Measurements from ENCODE around the gene ZNF683.
A peak's percentile ranks its signal among the peaks of the same experiment; 100 is the strongest.

ZNF683 gene

DNA sequence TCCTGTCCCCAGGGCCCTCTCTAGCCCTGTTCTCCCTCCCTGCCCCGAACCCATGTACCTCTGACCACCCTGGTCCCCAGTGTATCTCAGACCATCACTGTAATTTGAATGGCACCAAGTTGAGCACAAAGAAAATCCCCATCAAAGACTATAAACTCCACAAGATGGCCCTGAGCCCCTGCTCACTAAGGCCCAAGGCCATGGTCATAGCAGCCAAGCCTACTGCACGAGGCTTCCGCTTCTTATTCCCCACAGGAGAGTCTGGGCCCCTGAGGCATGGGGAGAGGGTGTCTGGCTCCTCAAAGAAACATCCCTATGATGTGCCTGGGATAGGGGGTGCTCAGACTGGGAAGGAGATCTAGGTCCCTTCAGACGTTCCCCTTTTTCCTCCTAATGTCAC lies 4.5 kb downstream of the ZNF683 start:
- Histone ChIP-seq H3K27me3 (ENCODE audit: insufficient read depth, low read length) (no peaks in the 10 kb centered on the region), H3K27ac (ENCODE audit: low read depth, low read length) (no peak overlapping the region), H3K36me3 (ENCODE audit: insufficient read depth, low read length) (no peaks in the 10 kb centered on the region), H2AFZ (ENCODE audit: low read length, unreplicated experiment) (no peak overlapping the region), H3K4me1 (ENCODE audit: control insufficient read depth, insufficient read depth, low read length, unreplicated experiment) (peaks cover 6% of the 10 kb centered on the region), H3K79me2 (ENCODE audit: control insufficient read depth, insufficient read depth, low read length, unreplicated experiment) (no peaks in the 10 kb centered on the region), H3K4me3 (ENCODE audit: low read depth, low read length) (no peak overlapping the region)

DNA sequence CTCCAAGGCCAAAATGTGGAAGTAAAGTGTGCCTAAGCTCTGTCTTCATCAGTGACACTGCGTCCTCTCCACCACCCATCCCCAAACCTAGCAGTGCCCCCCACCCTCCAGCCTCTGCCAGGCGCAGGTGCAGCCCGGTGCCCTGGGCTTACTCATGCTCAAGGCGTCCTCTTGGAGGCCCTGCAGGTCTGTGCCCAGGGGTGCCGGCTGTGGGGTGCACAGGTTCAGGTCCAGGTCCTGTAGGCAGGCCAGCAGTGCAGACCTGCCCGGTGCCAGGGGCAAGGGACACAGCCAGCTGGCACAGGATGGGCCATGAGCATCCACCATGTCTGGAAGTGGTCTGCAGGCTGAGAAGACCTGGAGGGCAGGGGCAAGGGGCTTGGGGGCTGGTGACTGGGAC lies 5.1 kb downstream of the ZNF683 start:
- H3K79me2 ChIP-seq (ENCODE audit: control insufficient read depth, insufficient read depth, low read length, unreplicated experiment), result no peaks in the 10 kb centered on the region
- H3K4me3 ChIP-seq (ENCODE audit: low read depth, low read length), result no peak overlapping the region
- H3K27ac ChIP-seq (ENCODE audit: low read depth, low read length), result no peak overlapping the region
- H2AFZ ChIP-seq (ENCODE audit: low read length, unreplicated experiment), result no peak overlapping the region
- H3K36me3 ChIP-seq (ENCODE audit: insufficient read depth, low read length), result no peaks in the 10 kb centered on the region
- H3K4me1 ChIP-seq (ENCODE audit: control insufficient read depth, insufficient read depth, low read length, unreplicated experiment), result peaks cover 6% of the 10 kb centered on the region
- no peaks in the 10 kb centered on the region for H3K27me3 ChIP-seq (ENCODE audit: insufficient read depth, low read length)

DNA sequence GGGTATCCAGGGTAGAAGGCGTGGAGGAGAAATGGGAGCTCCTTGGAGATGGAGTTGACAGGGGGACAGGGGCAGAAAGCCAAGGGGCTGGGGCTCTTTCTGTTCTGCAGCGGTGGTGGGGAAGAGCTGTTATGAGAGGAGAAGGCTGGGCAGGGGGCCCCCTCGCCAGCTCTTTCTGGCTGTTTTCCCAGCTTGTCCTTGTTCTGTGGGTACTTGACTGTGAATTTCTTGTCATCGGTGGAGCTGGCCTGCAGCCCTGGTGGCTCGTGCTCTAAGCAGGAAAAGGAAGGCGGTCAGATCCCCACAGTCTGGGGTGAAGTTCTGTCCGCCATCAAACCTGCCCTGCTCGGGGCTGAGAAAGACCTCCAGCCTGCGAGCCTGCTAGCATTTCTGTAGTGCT lies 7.6 kb downstream of the ZNF683 start:
- Histone ChIP-seq H3K79me2 (ENCODE audit: control insufficient read depth, insufficient read depth, low read length, unreplicated experiment) (no peaks in the 10 kb centered on the region), H3K36me3 (ENCODE audit: insufficient read depth, low read length) (no peaks in the 10 kb centered on the region), H2AFZ (ENCODE audit: low read length, unreplicated experiment) (no peak overlapping the region), H3K27ac (ENCODE audit: low read depth, low read length) (no peak overlapping the region), H3K4me3 (ENCODE audit: low read depth, low read length) (no peak overlapping the region), H3K27me3 (ENCODE audit: insufficient read depth, low read length) (peaks cover 13% of the 10 kb centered on the region), H3K4me1 (ENCODE audit: control insufficient read depth, insufficient read depth, low read length, unreplicated experiment) (peaks cover 6% of the 10 kb centered on the region)

DNA sequence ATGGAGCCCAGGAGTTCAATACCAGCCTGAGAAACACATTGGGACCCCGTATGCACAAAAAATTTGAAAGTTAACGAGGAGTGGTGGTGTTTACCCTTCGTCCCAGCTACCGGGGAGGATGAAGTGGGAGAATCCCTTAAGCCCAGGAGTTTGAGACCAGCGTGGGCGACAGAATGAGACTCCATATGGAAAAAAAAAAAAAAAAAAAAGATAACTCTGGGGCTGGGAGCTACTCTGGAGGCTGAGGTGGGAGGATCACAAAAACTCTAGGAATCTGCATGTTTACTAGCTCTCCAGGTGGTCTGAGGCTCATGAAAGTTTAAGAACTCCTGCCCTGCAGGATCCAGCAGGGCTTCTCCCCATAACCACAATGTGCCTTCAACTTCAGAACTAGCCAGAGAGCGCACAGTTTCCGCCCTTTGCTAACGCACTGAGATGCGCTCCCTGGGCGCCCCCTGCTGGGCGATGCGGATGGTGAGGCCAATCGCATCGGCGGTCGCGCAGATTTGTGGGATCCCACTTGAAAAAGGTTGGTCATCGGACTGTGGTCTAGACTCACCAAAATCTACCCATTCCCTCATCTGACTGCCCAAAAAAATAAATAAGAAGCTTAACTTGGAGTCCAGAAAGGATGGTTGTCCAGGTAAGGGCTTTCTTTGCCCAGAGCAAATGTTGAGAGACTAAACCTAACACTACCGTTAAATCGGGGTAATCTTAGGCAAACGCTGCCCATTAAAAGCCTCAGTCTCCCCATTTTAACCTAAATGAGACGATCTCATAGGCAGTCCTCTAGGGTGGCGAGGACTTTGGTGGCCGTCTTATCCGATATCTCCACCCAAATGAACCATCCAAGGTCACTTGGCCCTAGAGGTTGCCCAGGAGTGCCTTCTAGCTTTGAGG lies 8.8 kb downstream of the ZNF683 start:
- no peak overlapping the region for H2AFZ ChIP-seq (ENCODE audit: low read length, unreplicated experiment)

DNA sequence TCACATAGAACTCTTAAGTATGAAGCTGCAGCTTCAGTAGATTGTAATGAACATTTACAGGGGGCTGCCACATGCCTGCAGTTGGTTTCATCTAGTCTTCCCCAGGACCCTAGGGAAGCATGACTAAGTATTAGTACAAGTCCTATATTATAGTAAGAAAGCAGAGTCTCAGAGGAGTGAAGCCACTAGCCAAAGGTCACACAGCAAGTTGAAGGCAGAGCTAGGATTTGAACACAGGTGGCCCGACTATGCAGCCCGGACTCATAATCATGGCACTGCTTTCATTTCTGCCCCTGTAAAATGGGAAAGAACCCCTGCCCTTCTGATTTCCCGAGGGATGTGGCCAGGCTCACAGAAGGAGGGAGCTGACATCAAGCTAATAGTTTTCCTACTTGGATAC lies 10.2 kb downstream of the ZNF683 start:
- H3K4me1 ChIP-seq (ENCODE audit: control insufficient read depth, insufficient read depth, low read length, unreplicated experiment), result peaks cover 8% of the 10 kb centered on the region
- H3K4me3 ChIP-seq (ENCODE audit: low read depth, low read length), result no peak overlapping the region
- H2AFZ ChIP-seq (ENCODE audit: low read length, unreplicated experiment), result no peak overlapping the region
- H3K27me3 ChIP-seq (ENCODE audit: insufficient read depth, low read length), result peaks cover 25% of the 10 kb centered on the region
- no peak overlapping the region for H3K27ac ChIP-seq (ENCODE audit: low read depth, low read length)
- H3K36me3 ChIP-seq (ENCODE audit: insufficient read depth, low read length), result no peaks in the 10 kb centered on the region
- no peaks in the 10 kb centered on the region for H3K79me2 ChIP-seq (ENCODE audit: control insufficient read depth, insufficient read depth, low read length, unreplicated experiment)

More for the DNA sequence above, 8.8 kb downstream of the ZNF683 start:
- peaks cover 22% of the 10 kb centered on the region for H3K27me3 ChIP-seq (ENCODE audit: insufficient read depth, low read length)
- no peak overlapping the region for H3K27ac ChIP-seq (ENCODE audit: low read depth, low read length)
- no peaks in the 10 kb centered on the region for H3K36me3 ChIP-seq (ENCODE audit: insufficient read depth, low read length)
- H3K4me1 ChIP-seq (ENCODE audit: control insufficient read depth, insufficient read depth, low read length, unreplicated experiment), result peaks cover 8% of the 10 kb centered on the region
- no peaks in the 10 kb centered on the region for H3K79me2 ChIP-seq (ENCODE audit: control insufficient read depth, insufficient read depth, low read length, unreplicated experiment)
- H3K4me3 ChIP-seq (ENCODE audit: low read depth, low read length), result no peak overlapping the region

DNA sequence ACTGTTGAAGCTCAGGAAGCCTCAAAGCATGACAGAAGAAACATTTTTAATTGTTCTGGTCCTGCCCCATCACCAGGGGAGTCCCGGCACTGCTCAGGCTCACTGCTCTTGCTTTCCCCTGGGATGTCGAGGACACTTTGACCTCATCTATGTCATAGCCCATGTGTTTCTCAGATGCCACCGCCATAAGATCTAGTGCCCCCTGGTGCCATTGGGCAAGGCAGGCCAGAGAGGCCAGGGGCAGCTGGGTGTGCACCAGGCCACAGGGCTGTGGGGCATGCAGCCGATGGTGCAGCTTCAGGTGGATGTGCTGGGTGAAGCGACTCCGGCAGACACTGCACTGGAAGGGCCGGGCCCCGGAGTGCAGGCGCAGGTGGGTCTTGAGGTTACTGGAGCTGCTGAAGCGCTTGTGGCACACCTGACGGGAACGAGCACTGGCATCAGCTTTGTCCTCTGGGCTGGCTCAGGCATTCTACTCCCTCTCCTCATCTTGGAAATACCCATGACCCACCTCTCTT lies 10.9 kb downstream of the ZNF683 start:
- Histone ChIP-seq H3K27ac (ENCODE audit: low read depth, low read length) (no peak overlapping the region), H3K4me3 (ENCODE audit: low read depth, low read length) (no peak overlapping the region), H3K27me3 (ENCODE audit: insufficient read depth, low read length) (peaks cover 25% of the 10 kb centered on the region), H3K79me2 (ENCODE audit: control insufficient read depth, insufficient read depth, low read length, unreplicated experiment) (no peaks in the 10 kb centered on the region), H3K4me1 (ENCODE audit: control insufficient read depth, insufficient read depth, low read length, unreplicated experiment) (peaks cover 8% of the 10 kb centered on the region), H2AFZ (ENCODE audit: low read length, unreplicated experiment) (no peak overlapping the region), H3K36me3 (ENCODE audit: insufficient read depth, low read length) (no peaks in the 10 kb centered on the region)

DNA sequence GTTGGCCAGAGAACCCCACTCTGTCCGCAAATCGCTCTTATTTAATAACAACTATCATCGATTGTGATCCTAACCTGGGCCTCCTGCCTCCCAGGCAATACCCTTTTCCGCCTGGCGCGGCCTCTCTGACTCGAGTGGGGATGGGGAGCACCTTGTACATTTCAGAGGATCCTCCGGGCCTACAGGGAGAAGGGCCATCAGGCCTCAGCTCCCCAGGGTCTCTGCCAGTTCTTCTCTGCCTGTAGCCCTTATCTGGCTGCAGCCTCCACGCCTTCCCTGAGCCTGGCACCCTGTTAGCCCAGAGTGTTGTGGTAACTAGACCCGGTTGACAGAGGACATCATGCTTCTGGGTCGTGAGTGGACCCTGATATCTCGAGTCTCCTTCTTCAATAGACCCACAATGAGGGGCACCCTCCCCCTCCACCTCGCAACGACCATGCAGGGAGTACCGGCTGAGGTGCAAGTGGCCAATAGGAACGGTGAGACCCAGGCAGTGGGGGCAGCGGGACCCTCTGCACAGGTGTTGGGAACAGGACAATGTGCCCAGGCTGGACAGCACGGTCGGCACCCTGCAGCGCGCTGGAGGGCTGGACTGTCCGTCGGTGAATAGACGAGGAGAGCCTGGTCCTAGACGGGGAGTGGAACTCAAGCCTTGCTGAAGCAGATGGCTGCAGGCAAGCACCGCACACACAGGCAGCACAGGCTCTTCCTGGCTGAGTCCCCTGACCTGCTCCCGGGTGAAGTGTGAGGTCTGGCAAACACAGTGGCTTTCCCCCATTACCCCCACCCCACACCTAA lies 11.5 kb downstream of the ZNF683 start:
- Histone ChIP-seq H3K4me1 (ENCODE audit: control insufficient read depth, insufficient read depth, low read length, unreplicated experiment) (peaks cover 8% of the 10 kb centered on the region), H3K27ac (ENCODE audit: low read depth, low read length) (no peak overlapping the region), H3K27me3 (ENCODE audit: insufficient read depth, low read length) (peaks cover 25% of the 10 kb centered on the region), H2AFZ (ENCODE audit: low read length, unreplicated experiment) (no peak overlapping the region), H3K79me2 (ENCODE audit: control insufficient read depth, insufficient read depth, low read length, unreplicated experiment) (no peaks in the 10 kb centered on the region), H3K36me3 (ENCODE audit: insufficient read depth, low read length) (no peaks in the 10 kb centered on the region), H3K4me3 (ENCODE audit: low read depth, low read length) (peak overlapping the region; percentile 68; the same call in 1 of the 2 replicates)

DNA sequence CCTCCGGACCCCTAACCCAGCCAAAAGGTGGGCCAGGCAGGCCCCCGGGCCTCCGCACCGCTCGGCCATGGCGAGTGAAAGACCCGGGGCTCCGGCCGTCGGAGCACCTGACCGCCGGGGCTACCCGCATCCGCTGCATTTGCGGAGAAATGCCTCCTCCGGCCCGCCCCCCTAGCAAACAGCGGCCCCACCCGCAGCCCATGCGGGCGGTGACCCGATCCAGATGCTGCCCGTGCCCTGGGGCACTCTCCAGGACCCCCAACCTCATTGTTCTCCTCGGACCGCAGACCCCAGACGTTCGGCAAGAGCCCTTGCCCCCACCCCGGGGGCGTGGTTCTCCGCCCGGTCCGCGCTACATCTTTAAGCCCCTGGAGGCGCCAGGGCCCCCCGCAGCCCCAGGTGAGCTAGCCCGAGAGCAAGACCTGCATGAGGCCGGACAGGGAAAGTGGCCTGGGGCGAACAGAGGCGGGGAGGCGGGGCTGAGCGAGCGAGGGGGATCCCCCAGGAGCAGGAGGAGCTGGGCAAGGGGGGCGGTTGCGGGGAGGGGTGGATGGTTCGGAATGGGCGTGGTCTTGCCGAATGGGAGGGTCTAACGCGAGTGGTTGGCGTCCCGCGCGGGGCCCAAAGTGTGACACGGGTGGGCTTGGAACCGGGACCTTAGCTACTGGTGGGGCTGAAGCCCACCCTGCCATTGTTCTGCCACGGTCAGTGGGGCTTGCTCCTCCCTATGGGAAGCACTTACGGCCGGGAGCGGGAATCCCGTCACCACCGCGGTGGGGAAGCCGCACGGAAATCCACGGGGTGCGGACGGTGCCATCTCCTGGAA lies 12.4 kb downstream of the ZNF683 start:
- Histone ChIP-seq H3K27me3 (ENCODE audit: insufficient read depth, low read length) (peaks cover 25% of the 10 kb centered on the region), H3K27ac (ENCODE audit: low read depth, low read length) (no peak overlapping the region), H3K79me2 (ENCODE audit: control insufficient read depth, insufficient read depth, low read length, unreplicated experiment) (no peaks in the 10 kb centered on the region), H3K36me3 (ENCODE audit: insufficient read depth, low read length) (no peaks in the 10 kb centered on the region), H3K4me3 (ENCODE audit: low read depth, low read length) (peak overlapping the region; percentile 68), H2AFZ (ENCODE audit: low read length, unreplicated experiment) (peak overlapping the region; percentile 41), H3K4me1 (ENCODE audit: control insufficient read depth, insufficient read depth, low read length, unreplicated experiment) (peaks cover 8% of the 10 kb centered on the region)

DNA sequence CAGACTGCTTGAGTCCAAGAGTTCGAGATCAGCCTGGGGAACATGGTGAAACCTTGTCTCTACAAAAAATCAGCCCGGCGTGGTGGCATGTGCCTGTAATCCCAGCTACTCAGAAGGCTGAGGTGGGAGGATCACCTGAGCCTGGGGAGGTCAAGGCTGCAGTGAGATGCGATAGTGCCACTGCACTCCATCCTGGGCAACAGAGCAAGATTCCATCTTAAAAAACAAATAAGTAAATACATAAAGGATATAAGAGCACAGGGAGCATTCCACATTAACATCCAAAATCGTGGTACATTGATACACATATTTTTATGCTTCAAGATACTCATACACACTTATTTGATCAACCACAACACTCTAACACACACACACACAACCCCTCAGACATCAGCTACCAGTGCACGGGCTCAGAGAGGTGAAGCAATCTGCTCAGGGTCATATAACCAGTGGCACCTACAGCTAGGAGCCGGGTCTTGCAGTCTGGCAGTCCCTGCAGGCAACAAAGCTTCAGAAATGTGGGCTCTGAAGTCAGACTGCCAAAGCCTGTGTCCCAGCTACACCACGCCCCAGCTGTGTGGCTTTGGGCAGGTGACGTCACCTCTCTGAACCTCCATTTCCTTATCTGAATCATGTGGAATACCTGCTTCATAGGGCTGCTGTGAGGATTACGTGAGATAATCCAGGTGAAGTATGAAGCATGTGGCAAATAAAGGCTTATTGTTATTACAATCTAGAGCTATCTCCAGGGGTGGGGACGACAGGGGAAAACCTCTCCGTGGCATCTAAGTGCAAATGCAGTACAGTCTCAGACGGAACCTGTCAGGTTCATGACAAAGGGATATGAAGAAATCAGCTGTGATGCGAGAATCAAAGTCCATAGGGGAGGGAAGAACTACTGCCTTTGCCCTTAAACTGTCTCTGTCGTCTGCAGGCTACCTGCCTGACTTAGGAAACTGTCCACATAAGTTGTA lies 13.9 kb downstream of the ZNF683 start:
- peaks cover 8% of the 10 kb centered on the region for H3K4me1 ChIP-seq (ENCODE audit: control insufficient read depth, insufficient read depth, low read length, unreplicated experiment)
- H3K79me2 ChIP-seq (ENCODE audit: control insufficient read depth, insufficient read depth, low read length, unreplicated experiment), result no peaks in the 10 kb centered on the region
- H3K36me3 ChIP-seq (ENCODE audit: insufficient read depth, low read length), result no peaks in the 10 kb centered on the region
- peaks cover 25% of the 10 kb centered on the region for H3K27me3 ChIP-seq (ENCODE audit: insufficient read depth, low read length)
- no peak overlapping the region for H3K27ac ChIP-seq (ENCODE audit: low read depth, low read length)
- H3K4me3 ChIP-seq (ENCODE audit: low read depth, low read length), result no peak overlapping the region
- no peak overlapping the region for H2AFZ ChIP-seq (ENCODE audit: low read length, unreplicated experiment)
